IMR-90 (cell line): ENCODE measurements around the gene LEMD3.

ENCODE experiments used
- BHLHE40 ChIP-seq: fragments of 150-350 bp; IDR thresholded peaks from 2 replicates; pipeline ENCODE4 v1.6.1; 2016; ENCODE audit warnings: mild to moderate bottlenecking, low read depth, low read length
- CEBPB ChIP-seq: IDR thresholded peaks from 2 replicates; pipeline ENCODE4 v1.6.1; 2012; ENCODE audit warnings: low read depth, low read length, improper control_type of control experiment
- MAFK ChIP-seq: IDR thresholded peaks from 2 replicates; pipeline ENCODE4 v1.6.1; 2012; ENCODE audit warnings: low read depth, low read length, improper control_type of control experiment
- NFE2L2 ChIP-seq: fragments of 150-350 bp; IDR thresholded peaks from 2 replicates; pipeline ENCODE4 v1.6.1; 2016; ENCODE audit warnings: low read depth, mild to moderate bottlenecking, low read length
- POLR2A ChIP-seq: IDR thresholded peaks from 2 replicates; pipeline ENCODE4 v1.6.1; 2012; ENCODE audit warnings: mild to moderate bottlenecking, low read depth, low read length
- RAD21 ChIP-seq: IDR thresholded peaks from 2 replicates; pipeline ENCODE4 v1.6.1; 2012; ENCODE audit warnings: low read length, improper control_type of control experiment
- RFX5 ChIP-seq: IDR thresholded peaks from 2 replicates; pipeline ENCODE4 v1.8.0; 2012; ENCODE audit warnings: low read depth, mild to moderate bottlenecking, low read length, moderate library complexity
- SMC3 ChIP-seq: fragments of 150-350 bp; IDR thresholded peaks from 2 replicates; pipeline ENCODE4 v1.6.1; 2016; ENCODE audit warnings: low read depth, mild to moderate bottlenecking, antibody characterized with exemption, low read length, moderate library complexity
- USF2 ChIP-seq: fragments of 150-350 bp; IDR thresholded peaks from 2 replicates; pipeline ENCODE4 v1.6.1; 2017; ENCODE audit warnings: mild to moderate bottlenecking, antibody characterized with exemption, low read length, low read depth
- TF ChIP-seq, protein P1 (sequence below): conservative IDR thresholded peaks from 2 replicates; pipeline ENCODE4 v1.5.1; 2012; ENCODE audit warnings: mild to moderate bottlenecking, low read depth, low read length, improper control_type of control experiment

DNA sequence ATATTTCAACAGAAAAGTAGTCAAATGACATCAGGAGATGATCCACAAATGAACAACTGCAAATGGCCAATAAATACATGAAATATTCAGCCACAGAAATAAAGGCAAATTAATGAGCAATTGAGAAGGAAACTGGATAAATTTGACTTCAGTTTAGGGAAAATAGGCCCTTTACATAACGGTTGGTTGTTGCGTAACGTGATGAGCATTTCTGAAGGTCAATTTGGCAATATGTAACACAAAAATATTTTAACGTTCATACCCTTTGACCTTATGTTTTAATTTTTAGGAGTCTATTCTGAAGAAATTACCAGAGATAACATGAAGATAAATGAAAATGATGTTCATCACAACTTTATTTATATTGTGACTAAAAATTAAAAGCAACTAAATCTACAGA is 94.4 kb downstream of the LEMD3 start:
- TF ChIP-seq, protein P1, sequence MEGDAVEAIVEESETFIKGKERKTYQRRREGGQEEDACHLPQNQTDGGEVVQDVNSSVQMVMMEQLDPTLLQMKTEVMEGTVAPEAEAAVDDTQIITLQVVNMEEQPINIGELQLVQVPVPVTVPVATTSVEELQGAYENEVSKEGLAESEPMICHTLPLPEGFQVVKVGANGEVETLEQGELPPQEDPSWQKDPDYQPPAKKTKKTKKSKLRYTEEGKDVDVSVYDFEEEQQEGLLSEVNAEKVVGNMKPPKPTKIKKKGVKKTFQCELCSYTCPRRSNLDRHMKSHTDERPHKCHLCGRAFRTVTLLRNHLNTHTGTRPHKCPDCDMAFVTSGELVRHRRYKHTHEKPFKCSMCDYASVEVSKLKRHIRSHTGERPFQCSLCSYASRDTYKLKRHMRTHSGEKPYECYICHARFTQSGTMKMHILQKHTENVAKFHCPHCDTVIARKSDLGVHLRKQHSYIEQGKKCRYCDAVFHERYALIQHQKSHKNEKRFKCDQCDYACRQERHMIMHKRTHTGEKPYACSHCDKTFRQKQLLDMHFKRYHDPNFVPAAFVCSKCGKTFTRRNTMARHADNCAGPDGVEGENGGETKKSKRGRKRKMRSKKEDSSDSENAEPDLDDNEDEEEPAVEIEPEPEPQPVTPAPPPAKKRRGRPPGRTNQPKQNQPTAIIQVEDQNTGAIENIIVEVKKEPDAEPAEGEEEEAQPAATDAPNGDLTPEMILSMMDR = no peak
- TF ChIP-seq SMC3 (no peak), RAD21 (no peak), POLR2A (no peak), RFX5 (no peak), USF2 (no peak), CEBPB (peak; percentile 87), MAFK (no peak), BHLHE40 (no peak), NFE2L2 (no peak)
